Lower leg skin (tissue), 3 donors: ENCODE measurements around the gene BSX.

Source experiments
- CTCF ChIP-seq, 3 donors: fragments of 450-650 bp; IDR thresholded peaks; one replicate each; pipeline ENCODE4 v1.5.1; 2016; ENCODE audit warnings: antibody characterized with exemption in 3 of 3, mild to moderate bottlenecking in 3 of 3, moderate library complexity in 2 of 3
- POLR2A ChIP-seq, 2 donors: fragments of 450-650 bp; IDR thresholded peaks; one replicate each; pipeline ENCODE4 v1.6.1; 2016 to 2017; ENCODE audit warnings: antibody characterized with exemption in 2 of 2, mild to moderate bottlenecking in 1 of 2, moderate library complexity in 1 of 2

- no peak for TF ChIP-seq POLR2A (IDR thresholded peaks at IDR 0.05)
- TF ChIP-seq CTCF (IDR thresholded peaks at IDR 0.05) = no peak
These were observed 13.9 kb upstream of the BSX start for GRCh38 chr11:122995526-122995925.
